Measurements from ENCODE around the gene HCAR3.
"Not testable (repeated sequence)": the region's sequence is repeated elsewhere in the genome, so short reads cannot be mapped to it uniquely, and the experiment has no call there.

HCAR3 gene

GRCh38 chr12:122716658-122717057 lies at the start of gene HCAR3:
Gene HCAR3, minus strand, starts transcription at chr12:122716811. Its CDS starts 74 bp downstream, at chr12:122716737.
- not testable (repeated sequence) for DNase-seq (ENCODE audit: low read depth)

GRCh38 chr12:122757568-122757967 lies 41.0 kb upstream of the HCAR3 start:
- DNase-seq (ENCODE audit: low read depth), result no peak

GRCh38 chr12:122754790-122755189 lies 38.2 kb upstream of the HCAR3 start:
- DNase-seq (ENCODE audit: low read depth), result no peak

- no peak for DNase-seq (ENCODE audit: low read depth)
Observed at GRCh38 chr12:122753319-122753650, 36.7 kb upstream of the HCAR3 start.

GRCh38 chr12:122752464-122753318 lies 36.1 kb upstream of the HCAR3 start, which contains the start of gene DENR:
Gene DENR, plus strand, starts transcription at chr12:122752824. Its CDS starts 878 bp downstream, at chr12:122753702.
- peak; percentile 98 for DNase-seq (ENCODE audit: low read depth)

GRCh38 chr12:122750781-122751515 lies 34.3 kb upstream of the HCAR3 start:
- DNase-seq (ENCODE audit: low read depth), result not testable (repeated sequence)

- DNase-seq (ENCODE audit: low read depth), result no peak
Observed at GRCh38 chr12:122749569-122750332, 33.1 kb upstream of the HCAR3 start.

GRCh38 chr12:122747224-122748135 lies 30.9 kb upstream of the HCAR3 start:
- no peak for DNase-seq (ENCODE audit: low read depth)

GRCh38 chr12:122743895-122744525 lies 27.4 kb upstream of the HCAR3 start:
- DNase-seq (ENCODE audit: low read depth), result no peak

- no peak for DNase-seq (ENCODE audit: low read depth)
Observed at GRCh38 chr12:122740351-122740750, 23.7 kb upstream of the HCAR3 start.

- DNase-seq (ENCODE audit: low read depth), result no peak
Observed at GRCh38 chr12:122738571-122738970, 22.0 kb upstream of the HCAR3 start.

GRCh38 chr12:122732611-122733010 lies 16.0 kb upstream of the HCAR3 start:
- DNase-seq (ENCODE audit: low read depth), result no peak

- DNase-seq (ENCODE audit: low read depth), result no peak
Observed at GRCh38 chr12:122732170-122732569, 15.6 kb upstream of the HCAR3 start.

GRCh38 chr12:122730215-122731014 lies 13.8 kb upstream of the HCAR3 start, which contains the start of gene HCAR1:
Gene HCAR1, minus strand, starts transcription at chr12:122730844. Its CDS starts 505 bp downstream, at chr12:122730339.
- no peak for DNase-seq (ENCODE audit: low read depth)

- no peak for DNase-seq (ENCODE audit: low read depth)
Observed at GRCh38 chr12:122729583-122730214, 13.1 kb upstream of the HCAR3 start.

- no peak for DNase-seq (ENCODE audit: low read depth)
Observed at GRCh38 chr12:122726080-122726558, 9.5 kb upstream of the HCAR3 start.

GRCh38 chr12:122725452-122726079 lies 9.0 kb upstream of the HCAR3 start:
- DNase-seq (ENCODE audit: low read depth), result no peak

- DNase-seq (ENCODE audit: low read depth), result no peak
Observed at GRCh38 chr12:122724641-122725243, 8.1 kb upstream of the HCAR3 start.
